ENCODE measurements around the gene PRPF4. TPM values are rescaled to one million over a fixed set of nuclear protein-coding genes. Genes with fewer than 3 reads are reported as not detected.
"Not testable (repeated sequence)": the region's sequence is repeated elsewhere in the genome, so short reads cannot be mapped to it uniquely, and the experiment has no call there.

The PRPF4 gene
- total and polyA plus RNA-seq, 9 donors, result 16.5 to 25.2 (median 20.1) TPM

GRCh38 chr9:113293285-113293878 is 17.9 kb downstream of the PRPF4 start:
- Histone ChIP-seq H3K4me3 (ENCODE audit: low read length) (no peak overlapping the region), H3K27me3 (ENCODE audit: control insufficient read depth, insufficient read depth, low read length) (peaks cover 2% of the 10 kb centered on the region), H3K36me3 (ENCODE audit: control insufficient read depth, insufficient read depth, low read length) (peaks cover 40% of the 10 kb centered on the region), H3K27ac (ENCODE audit: low read length) (no peak overlapping the region), H3K9me3 (replicated peaks; ENCODE audit: control insufficient read depth, low read depth, low read length) (no peaks in the 10 kb centered on the region), H3K4me1 (ENCODE audit: control insufficient read depth, insufficient read depth, low read length) (no peaks in the 10 kb centered on the region)
- 78% methylated on average over 4 of the region's 7 CpGs for WGBS (ENCODE audit: insufficient coverage)
- DNase-seq, result no peak

GRCh38 chr9:113296247-113296646 is 20.8 kb downstream of the PRPF4 start:
- H3K36me3 ChIP-seq (ENCODE audit: control insufficient read depth, insufficient read depth, low read length), result peaks cover 19% of the 10 kb centered on the region
- not testable (repeated sequence) for H3K27me3 ChIP-seq (ENCODE audit: control insufficient read depth, insufficient read depth, low read length); H3K4me3 ChIP-seq (ENCODE audit: low read length); H3K4me1 ChIP-seq (ENCODE audit: control insufficient read depth, insufficient read depth, low read length); H3K27ac ChIP-seq (ENCODE audit: low read length); H3K9me3 ChIP-seq (replicated peaks; ENCODE audit: control insufficient read depth, low read depth, low read length); DNase-seq
- WGBS (ENCODE audit: insufficient coverage), result 91% methylated on average over 7 of the region's 8 CpGs

- H3K36me3 ChIP-seq (ENCODE audit: control insufficient read depth, insufficient read depth, low read length), result peaks cover 12% of the 10 kb centered on the region
- H3K27me3 ChIP-seq (ENCODE audit: control insufficient read depth, insufficient read depth, low read length), result peaks cover 4% of the 10 kb centered on the region
- H3K9me3 ChIP-seq (replicated peaks; ENCODE audit: control insufficient read depth, low read depth, low read length), result no peaks in the 10 kb centered on the region
- no peak for DNase-seq
- H3K4me1 ChIP-seq (ENCODE audit: control insufficient read depth, insufficient read depth, low read length), result peaks cover 2% of the 10 kb centered on the region
- no peak overlapping the region for H3K27ac ChIP-seq (ENCODE audit: low read length)
- no peak overlapping the region for H3K4me3 ChIP-seq (ENCODE audit: low read length)
- WGBS (ENCODE audit: insufficient coverage), result 69% methylated on average over 3 of the region's 9 CpGs
Observed at GRCh38 chr9:113296796-113297558, 21.5 kb downstream of the PRPF4 start.

GRCh38 chr9:113298311-113298710 is 22.9 kb downstream of the PRPF4 start:
- Histone ChIP-seq H3K27ac (ENCODE audit: low read length) (no peak overlapping the region), H3K9me3 (replicated peaks; ENCODE audit: control insufficient read depth, low read depth, low read length) (no peaks in the 10 kb centered on the region), H3K27me3 (ENCODE audit: control insufficient read depth, insufficient read depth, low read length) (peaks cover 7% of the 10 kb centered on the region), H3K4me1 (ENCODE audit: control insufficient read depth, insufficient read depth, low read length) (peaks cover 2% of the 10 kb centered on the region), H3K36me3 (ENCODE audit: control insufficient read depth, insufficient read depth, low read length) (peaks cover 3% of the 10 kb centered on the region), H3K4me3 (ENCODE audit: low read length) (no peak overlapping the region)
- no peak for DNase-seq
- WGBS (ENCODE audit: insufficient coverage), result 84% methylated on average over 6 of the region's 8 CpGs

DNA sequence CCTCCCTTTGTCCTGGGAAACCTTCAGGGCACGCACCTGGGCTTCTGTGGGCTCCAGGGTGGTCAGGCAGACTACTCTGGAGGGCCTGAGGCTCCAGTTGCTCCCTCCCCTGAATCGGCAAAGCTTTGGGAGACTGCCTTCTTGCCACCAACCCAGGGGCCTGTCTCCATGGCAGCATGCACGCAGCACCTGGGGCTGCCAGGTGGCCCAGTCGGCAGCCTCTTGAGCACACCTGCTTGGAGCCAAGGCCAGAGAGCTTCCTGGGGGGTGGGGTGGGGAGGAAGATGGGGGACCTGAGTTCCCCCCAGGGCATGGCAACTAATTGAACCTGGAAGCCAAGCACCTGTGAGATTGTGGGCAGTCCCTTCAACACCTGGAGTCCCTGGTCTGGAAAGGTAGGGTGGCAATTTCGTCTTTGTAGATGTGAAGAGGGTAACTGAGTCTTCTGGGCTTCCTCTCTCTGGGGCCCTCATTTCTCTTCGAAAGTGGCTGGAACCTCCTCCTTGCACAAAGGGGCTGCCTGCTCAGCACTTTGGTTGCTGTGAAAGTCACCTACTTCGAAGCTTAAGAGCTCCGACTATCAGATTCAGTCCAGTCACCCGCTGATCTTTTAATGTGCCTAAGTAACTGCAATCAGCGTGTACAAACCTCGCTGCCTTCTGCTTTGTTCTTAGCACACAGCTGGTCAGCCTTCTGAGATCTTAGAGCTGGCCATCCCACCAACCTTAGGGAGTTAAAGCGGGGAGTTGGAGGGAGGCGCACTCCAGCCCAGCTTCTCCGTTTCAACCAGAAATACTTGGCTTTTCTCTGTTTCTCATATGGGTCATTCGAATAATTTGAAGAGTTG is 23.7 kb downstream of the PRPF4 start:
- H3K9me3 ChIP-seq (replicated peaks; ENCODE audit: control insufficient read depth, low read depth, low read length), result no peaks in the 10 kb centered on the region
- DNase-seq, result no peak
- 78% methylated on average over 7 of the region's 15 CpGs for WGBS (ENCODE audit: insufficient coverage)
- H3K27me3 ChIP-seq (ENCODE audit: control insufficient read depth, insufficient read depth, low read length), result peaks cover 7% of the 10 kb centered on the region
- H3K27ac ChIP-seq (ENCODE audit: low read length), result no peak overlapping the region
- H3K4me1 ChIP-seq (ENCODE audit: control insufficient read depth, insufficient read depth, low read length), result peaks cover 2% of the 10 kb centered on the region
- peaks cover under 1% of the 10 kb centered on the region for H3K36me3 ChIP-seq (ENCODE audit: control insufficient read depth, insufficient read depth, low read length)
- H3K4me3 ChIP-seq (ENCODE audit: low read length), result no peak overlapping the region

DNA sequence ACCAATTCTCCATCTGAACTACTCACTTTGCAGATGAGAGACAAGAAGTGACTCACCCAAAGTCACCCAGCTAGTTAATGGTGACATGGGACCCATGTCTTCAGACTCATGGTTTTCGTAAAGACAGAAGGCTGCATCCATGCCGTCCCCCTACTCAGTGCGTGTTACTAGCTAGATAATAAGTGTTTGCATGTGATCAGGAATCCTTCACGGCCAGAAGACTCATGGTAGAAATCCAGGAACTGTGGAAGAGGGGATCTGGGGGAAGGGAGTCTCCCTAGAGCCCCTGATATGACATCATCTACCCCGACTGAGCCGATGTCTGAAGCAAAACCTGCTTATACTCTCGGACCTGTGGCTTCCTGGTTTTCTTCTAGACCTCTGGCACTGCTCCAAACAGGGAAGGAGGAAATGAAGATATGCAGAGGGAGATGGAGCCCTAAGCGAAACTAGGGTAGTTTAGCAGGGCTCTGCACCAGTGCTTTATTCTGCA is 24.4 kb downstream of the PRPF4 start:
- H3K27ac ChIP-seq (ENCODE audit: low read length), result no peak overlapping the region
- no peak overlapping the region for H3K4me3 ChIP-seq (ENCODE audit: low read length)
- H3K27me3 ChIP-seq (ENCODE audit: control insufficient read depth, insufficient read depth, low read length), result peaks cover 7% of the 10 kb centered on the region
- DNase-seq, result peak; percentile 77
- WGBS (ENCODE audit: insufficient coverage), result no CpG with 5 or more reads among the region's 8 CpGs
- H3K36me3 ChIP-seq (ENCODE audit: control insufficient read depth, insufficient read depth, low read length), result no peaks in the 10 kb centered on the region
- H3K4me1 ChIP-seq (ENCODE audit: control insufficient read depth, insufficient read depth, low read length), result peaks cover 2% of the 10 kb centered on the region
- no peaks in the 10 kb centered on the region for H3K9me3 ChIP-seq (replicated peaks; ENCODE audit: control insufficient read depth, low read depth, low read length)

GRCh38 chr9:113301548-113301947 is 26.1 kb downstream of the PRPF4 start:
- WGBS (ENCODE audit: insufficient coverage), result 70% methylated on average over 2 of the region's 8 CpGs
- no peak for DNase-seq
- Histone ChIP-seq H3K4me3 (ENCODE audit: low read length) (no peak overlapping the region), H3K4me1 (ENCODE audit: control insufficient read depth, insufficient read depth, low read length) (peaks cover 2% of the 10 kb centered on the region), H3K9me3 (replicated peaks; ENCODE audit: control insufficient read depth, low read depth, low read length) (no peaks in the 10 kb centered on the region), H3K36me3 (ENCODE audit: control insufficient read depth, insufficient read depth, low read length) (no peaks in the 10 kb centered on the region), H3K27me3 (ENCODE audit: control insufficient read depth, insufficient read depth, low read length) (peaks cover 7% of the 10 kb centered on the region), H3K27ac (ENCODE audit: low read length) (no peak overlapping the region)

DNA sequence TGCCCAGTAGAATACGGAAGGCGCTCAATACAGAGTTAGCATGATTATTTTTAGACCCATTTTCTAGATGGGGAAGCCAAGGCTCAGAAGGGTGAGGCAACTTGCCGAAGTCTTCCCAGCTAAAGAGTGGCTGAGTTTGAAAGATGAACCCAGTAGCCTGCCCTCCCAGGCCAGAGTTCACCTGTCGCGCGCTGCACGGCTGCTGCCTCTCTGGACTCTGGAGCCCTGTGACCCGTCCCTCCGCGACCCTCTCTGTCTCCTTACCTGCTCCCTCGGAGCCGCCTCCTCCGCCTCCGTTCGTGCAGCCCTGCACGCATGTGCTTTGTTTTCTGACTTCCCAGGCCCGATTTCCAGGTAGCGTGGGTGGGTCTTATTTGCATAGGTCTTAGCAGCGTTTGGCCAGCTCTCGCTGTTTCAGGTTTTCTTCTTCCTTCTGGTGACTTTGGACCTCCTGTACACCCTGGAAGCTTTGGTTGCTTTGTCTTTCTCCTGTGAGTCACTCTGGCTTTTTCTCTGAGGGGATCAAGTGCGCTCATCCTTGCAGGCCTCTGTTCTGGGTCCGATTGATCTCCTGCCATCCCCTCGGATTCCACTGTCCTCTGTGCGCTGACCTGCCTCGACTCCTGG is 27.4 kb downstream of the PRPF4 start, which contains the start of gene RNF183:
Gene RNF183 (minus strand): TSS at position 585 of the 627 bp plus-strand sequence. CDS start 5,192 bp downstream, outside the sequence.
- Histone ChIP-seq H3K27ac (ENCODE audit: low read length) (no peak within 1 kb of the TSS), H3K36me3 (ENCODE audit: control insufficient read depth, insufficient read depth, low read length) (no peaks in the 10 kb centered on the region), H3K27me3 (ENCODE audit: control insufficient read depth, insufficient read depth, low read length) (peaks cover 7% of the 10 kb centered on the region), H3K9me3 (replicated peaks; ENCODE audit: control insufficient read depth, low read depth, low read length) (no peaks in the 10 kb centered on the region), H3K4me3 (ENCODE audit: low read length) (no peak within 1 kb of the TSS), H3K4me1 (ENCODE audit: control insufficient read depth, insufficient read depth, low read length) (peaks cover 2% of the 10 kb centered on the region)
- 66% methylated on average over 21 of the region's 25 CpGs for whole genome bisulfite sequencing (ENCODE audit: insufficient coverage)
- no peak for DNase-seq

GRCh38 chr9:113306566-113306965 is 31.1 kb downstream of the PRPF4 start:
- no peak overlapping the region for H3K27ac ChIP-seq (ENCODE audit: low read length)
- no peaks in the 10 kb centered on the region for H3K9me3 ChIP-seq (replicated peaks; ENCODE audit: control insufficient read depth, low read depth, low read length)
- peaks cover 3% of the 10 kb centered on the region for H3K27me3 ChIP-seq (ENCODE audit: control insufficient read depth, insufficient read depth, low read length)
- H3K4me1 ChIP-seq (ENCODE audit: control insufficient read depth, insufficient read depth, low read length), result no peaks in the 10 kb centered on the region
- no peaks in the 10 kb centered on the region for H3K36me3 ChIP-seq (ENCODE audit: control insufficient read depth, insufficient read depth, low read length)
- H3K4me3 ChIP-seq (ENCODE audit: low read length), result no peak overlapping the region
- no peak for DNase-seq
- no CpG with 5 or more reads among the region's 1 CpG for WGBS (ENCODE audit: insufficient coverage)

Data from muscle of leg (tissue), 11 donors.